Measurements from ENCODE around the gene CCDC138.

- TF ChIP-seq EZH2 (IDR thresholded peaks at IDR 0.05) (no peak), POLR2AphosphoS5 (IDR thresholded peaks at IDR 0.05; ENCODE audit: borderline replicate concordance, low read depth, low read length) (no peak), FOXP2 (optimal IDR thresholded peaks at IDR 0.05; ENCODE audit: control extremely low read depth, extremely low read length, insufficient read depth) (no peak)
Observed at GRCh38 chr2:108837198-108837597, 50.6 kb downstream of the CCDC138 start.

All from SK-N-MC (cell line).